ENCODE measurements around the gene COX19.

The COX19 gene

DNA sequence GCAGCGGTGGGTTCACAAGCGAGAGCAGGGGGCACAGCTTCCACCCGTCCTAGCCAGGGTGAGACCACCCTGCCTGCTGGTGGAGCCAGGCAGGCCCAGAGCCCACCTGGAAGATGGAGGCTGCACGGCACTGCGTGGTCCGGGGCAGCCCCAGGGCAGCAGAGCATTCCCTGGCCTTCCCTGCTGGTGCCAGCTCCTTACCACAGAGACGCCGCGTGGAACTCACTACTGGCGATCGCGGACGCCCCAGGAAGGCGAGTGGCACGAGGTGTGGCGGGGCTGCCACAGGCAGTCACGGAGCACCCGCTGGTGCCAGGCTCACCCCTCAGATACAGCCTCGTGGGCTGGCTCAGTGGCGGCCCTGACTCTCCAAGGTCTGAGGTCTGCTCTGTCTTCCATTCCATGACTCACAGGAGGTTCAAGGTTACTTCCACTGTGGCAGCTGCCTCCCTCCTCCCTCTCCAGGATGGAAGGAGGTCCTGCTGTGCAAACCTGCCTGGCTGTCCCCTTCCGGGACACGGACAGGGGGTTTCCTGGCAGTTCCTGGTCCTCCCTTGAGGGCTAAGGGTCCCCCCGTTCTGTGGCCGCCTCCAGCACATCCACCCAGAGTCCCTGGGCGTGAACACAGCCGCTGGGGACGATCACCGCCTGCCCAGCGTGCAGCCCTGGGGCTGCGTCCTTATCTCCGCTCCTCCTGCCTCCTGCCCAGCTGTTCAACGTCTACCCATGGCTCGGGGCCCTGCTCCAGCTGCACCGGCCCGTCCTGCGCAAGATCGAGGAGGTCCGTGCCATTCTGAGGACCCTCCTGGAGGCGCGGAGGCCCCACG, 10.8 kb upstream of the COX19 start:
- H3K27me3 ChIP-seq (replicated peaks in 2 of 5; ENCODE audit: control insufficient read depth in 4 of 5, insufficient read depth in 5 of 5, low read length in 4 of 5) = peaks cover 0 to 36% (median 2%) of the 10 kb centered on the region in 5 experiments
- DNase-seq = peak in 2 of 3 donors; percentile 61 to 70
- H3K36me3 ChIP-seq (ENCODE audit: control insufficient read depth in 4 of 4, insufficient read depth in 4 of 4, low read length in 3 of 4) = no peaks in the 10 kb centered on the region
- H3K4me3 ChIP-seq (ENCODE audit: control insufficient read depth in 1 of 7, extremely low read depth in 1 of 7, insufficient read depth in 4 of 7, low read depth in 2 of 7, low read length in 6 of 7) = no peak overlapping the region
- WGBS (ENCODE audit: insufficient coverage) = 71% methylated on average over 35 of the region's 41 CpGs
- POLR2A ChIA-PET = no interaction called here
- CTCF ChIA-PET = interaction anchor here (0.9 to 1.4 kb wide), 4 partner anchors 9 to 80 kb away, joined by 3 to 4 read pairs (median 3); partner anchors contain the start of gene COX19
- peaks cover 0 to 5% (median under 1%) of the 10 kb centered on the region in 4 experiments for H3K4me1 ChIP-seq (ENCODE audit: control extremely low read depth in 1 of 4, control insufficient read depth in 4 of 4, insufficient read depth in 4 of 4, low read length in 3 of 4)
- no peaks in the 10 kb centered on the region for H3K9me3 ChIP-seq (ENCODE audit: control extremely low read depth in 1 of 5, control insufficient read depth in 4 of 5, insufficient read depth in 2 of 5, low read depth in 1 of 5, low read length in 4 of 5)
- H3K27ac ChIP-seq (ENCODE audit: insufficient read depth in 1 of 2, low read depth in 1 of 2, low read length in 2 of 2, poor library complexity in 1 of 2, severe bottlenecking in 2 of 2) = no peak overlapping the region

DNA sequence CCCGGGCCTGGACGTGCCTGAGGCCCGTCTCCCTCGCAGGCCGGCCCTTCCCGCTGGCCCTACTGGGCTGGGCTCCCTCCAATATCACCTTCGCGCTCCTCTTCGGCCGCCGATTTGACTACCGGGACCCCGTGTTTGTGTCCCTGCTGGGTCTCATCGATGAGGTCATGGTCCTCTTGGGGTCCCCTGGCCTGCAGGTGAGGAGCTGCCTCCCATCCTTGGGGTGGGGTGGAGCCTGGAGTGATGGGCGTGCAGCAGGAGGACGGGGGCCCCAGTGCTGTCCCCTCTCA, 9.7 kb upstream of the COX19 start:
- CTCF ChIA-PET = interaction anchor here (0.9 to 1.2 kb wide), 4 partner anchors 8 to 155 kb away, joined by 3 read pairs; no protein-coding TSS in a partner anchor
- no peak for DNase-seq
- Histone ChIP-seq H3K4me1 (ENCODE audit: control extremely low read depth in 1 of 4, control insufficient read depth in 4 of 4, insufficient read depth in 4 of 4, low read length in 3 of 4) (peaks cover 0 to 5% (median under 1%) of the 10 kb centered on the region in 4 experiments), H3K36me3 (ENCODE audit: control insufficient read depth in 4 of 4, insufficient read depth in 4 of 4, low read length in 3 of 4) (no peaks in the 10 kb centered on the region), H3K4me3 (ENCODE audit: control insufficient read depth in 1 of 7, extremely low read depth in 1 of 7, insufficient read depth in 4 of 7, low read depth in 2 of 7, low read length in 6 of 7) (no peak overlapping the region), H3K27me3 (replicated peaks in 2 of 5; ENCODE audit: control insufficient read depth in 4 of 5, insufficient read depth in 5 of 5, low read length in 4 of 5) (peaks cover 0 to 36% (median 2%) of the 10 kb centered on the region in 5 experiments), H3K9me3 (ENCODE audit: control extremely low read depth in 1 of 5, control insufficient read depth in 4 of 5, insufficient read depth in 2 of 5, low read depth in 1 of 5, low read length in 4 of 5) (no peaks in the 10 kb centered on the region), H3K27ac (ENCODE audit: insufficient read depth in 1 of 2, low read depth in 1 of 2, low read length in 2 of 2, poor library complexity in 1 of 2, severe bottlenecking in 2 of 2) (no peak overlapping the region)
- 95% methylated on average over 16 of the region's 16 CpGs for WGBS (ENCODE audit: insufficient coverage)
- POLR2A ChIA-PET = no interaction called here

DNA sequence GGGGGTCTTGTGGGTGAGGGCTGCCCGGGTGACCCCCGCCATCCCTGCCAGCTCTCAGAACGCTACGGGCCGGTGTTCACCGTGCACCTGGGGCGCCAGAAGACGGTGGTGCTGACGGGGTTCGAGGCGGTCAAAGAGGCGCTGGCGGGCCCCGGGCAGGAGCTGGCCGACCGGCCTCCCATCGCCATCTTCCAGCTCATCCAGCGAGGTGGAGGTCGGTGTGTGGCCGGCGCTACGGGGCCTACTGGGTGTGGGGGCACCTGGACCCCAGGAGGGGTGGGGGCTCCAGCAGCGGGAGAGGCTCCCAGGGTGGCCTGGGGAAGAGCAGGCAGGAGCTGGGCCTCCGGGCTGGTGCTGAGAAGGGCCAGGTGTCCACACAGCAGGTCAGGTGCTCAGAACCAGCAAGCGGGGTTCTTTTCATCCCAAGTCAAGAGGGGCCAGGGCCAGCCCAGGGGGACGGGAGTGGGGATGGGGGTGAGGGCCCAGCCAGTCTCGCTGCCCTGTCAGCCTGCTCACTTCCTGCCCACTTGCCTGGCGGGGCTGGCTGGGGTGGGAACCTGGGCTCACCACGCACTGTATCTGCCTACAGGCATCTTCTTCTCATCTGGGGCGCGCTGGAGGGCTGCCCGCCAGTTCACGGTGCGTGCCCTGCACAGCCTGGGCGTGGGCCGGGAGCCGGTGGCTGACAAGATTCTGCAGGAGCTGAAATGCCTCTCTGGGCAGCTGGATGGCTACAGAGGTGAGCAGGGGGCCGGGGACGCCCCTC, 9.2 kb upstream of the COX19 start:
- WGBS (ENCODE audit: insufficient coverage) = 92% methylated on average over 37 of the region's 39 CpGs

DNA sequence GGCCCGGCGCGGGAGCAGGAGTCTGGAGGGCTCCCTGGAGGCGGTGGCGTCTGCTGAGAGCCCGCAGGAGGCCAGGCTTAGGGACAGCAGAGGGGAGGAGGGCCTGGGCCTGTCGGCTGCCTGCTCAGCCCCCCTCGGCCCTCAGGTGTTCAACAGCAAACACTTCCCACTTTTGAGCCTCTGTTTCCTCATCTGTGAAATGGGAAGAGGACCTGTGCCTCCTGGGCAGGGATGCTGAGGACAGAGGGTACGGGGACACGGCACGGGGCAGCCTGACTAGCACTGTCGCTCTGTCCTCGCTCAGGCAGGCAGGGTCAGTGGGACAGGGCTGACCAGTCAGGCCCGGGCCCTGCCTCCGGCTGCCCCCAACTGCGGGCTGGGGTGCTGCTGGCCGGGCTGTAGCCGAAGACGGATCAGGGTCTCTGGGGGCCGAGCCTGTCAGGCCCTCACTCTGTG, 8.3 kb upstream of the COX19 start:
- peaks cover 0 to 32% (median 2%) of the 10 kb centered on the region in 5 experiments for H3K27me3 ChIP-seq (replicated peaks in 2 of 5; ENCODE audit: control insufficient read depth in 4 of 5, insufficient read depth in 5 of 5, low read length in 4 of 5)
- H3K4me1 ChIP-seq (ENCODE audit: control extremely low read depth in 1 of 4, control insufficient read depth in 4 of 4, insufficient read depth in 4 of 4, low read length in 3 of 4) = peaks cover 0 to 5% (median under 1%) of the 10 kb centered on the region in 4 experiments

More for the DNA sequence above, 9.2 kb upstream of the COX19 start:
- Histone ChIP-seq H3K27me3 (replicated peaks in 2 of 5; ENCODE audit: control insufficient read depth in 4 of 5, insufficient read depth in 5 of 5, low read length in 4 of 5) (peaks cover 0 to 36% (median 2%) of the 10 kb centered on the region in 5 experiments), H3K4me1 (ENCODE audit: control extremely low read depth in 1 of 4, control insufficient read depth in 4 of 4, insufficient read depth in 4 of 4, low read length in 3 of 4) (peaks cover 0 to 5% (median under 1%) of the 10 kb centered on the region in 4 experiments), H3K27ac (ENCODE audit: insufficient read depth in 1 of 2, low read depth in 1 of 2, low read length in 2 of 2, poor library complexity in 1 of 2, severe bottlenecking in 2 of 2) (no peak overlapping the region), H3K4me3 (ENCODE audit: control insufficient read depth in 1 of 7, extremely low read depth in 1 of 7, insufficient read depth in 4 of 7, low read depth in 2 of 7, low read length in 6 of 7) (no peak overlapping the region), H3K9me3 (ENCODE audit: control extremely low read depth in 1 of 5, control insufficient read depth in 4 of 5, insufficient read depth in 2 of 5, low read depth in 1 of 5, low read length in 4 of 5) (no peaks in the 10 kb centered on the region), H3K36me3 (ENCODE audit: control insufficient read depth in 4 of 4, insufficient read depth in 4 of 4, low read length in 3 of 4) (no peaks in the 10 kb centered on the region)
- DNase-seq = no peak
- POLR2A ChIA-PET = no interaction called here
- CTCF ChIA-PET = interaction anchor here (0.9 to 1.2 kb wide), 3 partner anchors 9 to 155 kb away, joined by 3 read pairs; no protein-coding TSS in a partner anchor

DNA sequence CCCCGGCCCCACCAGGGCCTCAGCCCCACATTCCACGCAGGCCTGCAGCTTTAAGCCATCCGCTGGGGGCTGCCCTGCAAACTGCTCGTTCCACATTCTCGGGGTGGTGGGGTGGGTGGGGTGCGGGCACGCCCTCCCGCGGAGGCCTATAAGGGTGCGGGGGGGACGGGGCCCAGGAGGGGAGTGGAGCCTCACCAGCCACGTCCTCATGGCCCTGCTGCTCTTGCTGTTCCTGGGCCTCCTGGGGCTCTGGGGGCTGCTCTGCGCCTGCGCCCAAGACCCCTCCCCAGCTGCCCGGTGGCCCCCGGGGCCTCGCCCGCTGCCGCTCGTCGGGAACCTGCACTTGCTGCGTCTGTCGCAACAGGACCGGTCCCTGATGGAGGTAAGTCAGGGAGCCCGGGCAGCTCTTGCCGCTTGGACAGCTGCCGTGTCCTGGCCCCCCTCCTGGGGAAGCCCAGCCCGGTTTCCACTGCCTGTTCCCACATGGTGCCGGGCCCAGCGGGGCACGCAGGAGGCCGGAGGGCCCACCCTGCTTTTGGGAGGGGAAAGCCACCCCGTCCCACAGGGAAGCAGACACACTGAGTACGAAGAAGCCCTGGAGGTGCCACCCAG, 7.8 kb upstream of the COX19 start, which contains the start of gene CYP2W1:
TSS of gene CYP2W1 (plus strand) at position 178 of the 612 bp plus-strand sequence. CDS start at position 209, 31 bp downstream.
- peaks cover 0 to 4% (median under 1%) of the 10 kb centered on the region in 4 experiments for H3K4me1 ChIP-seq (ENCODE audit: control extremely low read depth in 1 of 4, control insufficient read depth in 4 of 4, insufficient read depth in 4 of 4, low read length in 3 of 4)
- no peak within 1 kb of the TSS for H3K4me3 ChIP-seq (ENCODE audit: control insufficient read depth in 1 of 7, extremely low read depth in 1 of 7, insufficient read depth in 4 of 7, low read depth in 2 of 7, low read length in 6 of 7)
- peaks cover 0 to 27% (median 2%) of the 10 kb centered on the region in 5 experiments for H3K27me3 ChIP-seq (replicated peaks in 2 of 5; ENCODE audit: control insufficient read depth in 4 of 5, insufficient read depth in 5 of 5, low read length in 4 of 5)
- DNase-seq = no peak
- ChIA-PET CTCF (interaction anchor here (0.7 to 1.3 kb wide), 5 partner anchors 10 to 85 kb away, joined by 3 to 4 read pairs (median 3); no protein-coding TSS in a partner anchor), POLR2A (no interaction called here)
- 84% methylated on average over 31 of the region's 34 CpGs for WGBS (ENCODE audit: insufficient coverage)
- H3K36me3 ChIP-seq (ENCODE audit: control insufficient read depth in 4 of 4, insufficient read depth in 4 of 4, low read length in 3 of 4) = no peaks in the 10 kb centered on the region
- no peak within 1 kb of the TSS for H3K27ac ChIP-seq (ENCODE audit: insufficient read depth in 1 of 2, low read depth in 1 of 2, low read length in 2 of 2, poor library complexity in 1 of 2, severe bottlenecking in 2 of 2)
- H3K9me3 ChIP-seq (ENCODE audit: control extremely low read depth in 1 of 5, control insufficient read depth in 4 of 5, insufficient read depth in 2 of 5, low read depth in 1 of 5, low read length in 4 of 5) = no peaks in the 10 kb centered on the region

More for the DNA sequence above, 8.3 kb upstream of the COX19 start:
- CTCF ChIA-PET = no interaction called here
- Histone ChIP-seq H3K9me3 (ENCODE audit: control extremely low read depth in 1 of 5, control insufficient read depth in 4 of 5, insufficient read depth in 2 of 5, low read depth in 1 of 5, low read length in 4 of 5) (no peaks in the 10 kb centered on the region), H3K27ac (ENCODE audit: insufficient read depth in 1 of 2, low read depth in 1 of 2, low read length in 2 of 2, poor library complexity in 1 of 2, severe bottlenecking in 2 of 2) (no peak overlapping the region), H3K4me3 (ENCODE audit: control insufficient read depth in 1 of 7, extremely low read depth in 1 of 7, insufficient read depth in 4 of 7, low read depth in 2 of 7, low read length in 6 of 7) (no peak overlapping the region), H3K36me3 (ENCODE audit: control insufficient read depth in 4 of 4, insufficient read depth in 4 of 4, low read length in 3 of 4) (no peaks in the 10 kb centered on the region)
- no peak for DNase-seq
- WGBS (ENCODE audit: insufficient coverage) = 97% methylated on average over 18 of the region's 20 CpGs
- POLR2A ChIA-PET = no interaction called here

DNA sequence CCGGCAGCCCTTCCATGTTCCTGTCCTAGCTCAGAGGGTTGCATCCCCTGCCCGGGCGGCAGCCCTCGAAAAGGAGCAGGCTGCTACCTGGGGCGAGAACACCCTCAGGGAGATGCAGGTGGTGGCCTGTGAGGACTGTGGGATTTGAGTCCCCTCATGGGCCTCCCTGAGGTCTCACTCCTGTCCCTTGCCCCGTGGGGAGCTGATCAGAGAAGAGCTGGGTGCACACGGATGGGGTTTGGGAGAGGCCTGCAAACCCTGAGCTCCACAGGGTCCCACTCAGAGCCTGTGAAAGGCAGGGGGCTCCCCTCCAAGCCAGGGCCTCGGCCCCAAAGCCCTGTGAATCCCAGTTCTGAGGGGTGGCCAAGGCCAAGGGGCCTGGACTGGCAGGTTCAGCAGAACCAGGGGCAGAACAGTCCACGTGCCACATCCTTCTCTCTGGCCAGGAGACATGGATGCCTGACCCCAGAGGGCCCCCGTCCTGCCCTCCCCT, 7.2 kb upstream of the COX19 start:
- CTCF ChIA-PET = interaction anchor here (0.7 to 1.3 kb wide), 5 partner anchors 10 to 85 kb away, joined by 3 to 4 read pairs (median 3); no protein-coding TSS in a partner anchor
- POLR2A ChIA-PET = no interaction called here
- Histone ChIP-seq H3K4me3 (ENCODE audit: control insufficient read depth in 1 of 7, extremely low read depth in 1 of 7, insufficient read depth in 4 of 7, low read depth in 2 of 7, low read length in 6 of 7) (no peak overlapping the region), H3K27me3 (replicated peaks in 2 of 5; ENCODE audit: control insufficient read depth in 4 of 5, insufficient read depth in 5 of 5, low read length in 4 of 5) (peaks cover 0 to 21% (median under 1%) of the 10 kb centered on the region in 5 experiments), H3K27ac (ENCODE audit: insufficient read depth in 1 of 2, low read depth in 1 of 2, low read length in 2 of 2, poor library complexity in 1 of 2, severe bottlenecking in 2 of 2) (no peak overlapping the region), H3K4me1 (ENCODE audit: control extremely low read depth in 1 of 4, control insufficient read depth in 4 of 4, insufficient read depth in 4 of 4, low read length in 3 of 4) (peaks cover 0 to 4% (median 0%) of the 10 kb centered on the region in 4 experiments), H3K9me3 (ENCODE audit: control extremely low read depth in 1 of 5, control insufficient read depth in 4 of 5, insufficient read depth in 2 of 5, low read depth in 1 of 5, low read length in 4 of 5) (no peaks in the 10 kb centered on the region), H3K36me3 (ENCODE audit: control insufficient read depth in 4 of 4, insufficient read depth in 4 of 4, low read length in 3 of 4) (no peaks in the 10 kb centered on the region)
- WGBS (ENCODE audit: insufficient coverage) = 88% methylated on average over 9 of the region's 10 CpGs
- no peak for DNase-seq

Data from common myeloid progenitor, CD34-positive (primary cell).